GM19193 (cell line): Measurements from ENCODE around the gene TMOD1.

Experiments
- POLR2A ChIP-seq: IDR thresholded peaks from 4 replicates; pipeline ENCODE4 v1.6.1; 2011; ENCODE audit not compliant: insufficient read depth, insufficient read length; ENCODE audit errors: extremely low read depth

TMOD1 gene

GRCh38 chr9:97491216-97491999 is 10.1 kb upstream of the TMOD1 start:
- no peak for TF ChIP-seq POLR2A

GRCh38 chr9:97500263-97500662 is 1.2 kb upstream of the TMOD1 start:
- no peak for TF ChIP-seq POLR2A

- TF ChIP-seq POLR2A = no peak
Observed at GRCh38 chr9:97500765-97501176, 695 bp upstream of the TMOD1 start.

GRCh38 chr9:97501972-97502221 is 431 bp downstream of the TMOD1 start:
- no peak for TF ChIP-seq POLR2A

GRCh38 chr9:97502222-97502983 is 937 bp downstream of the TMOD1 start:
- no peak for TF ChIP-seq POLR2A

GRCh38 chr9:97502984-97503861 is 1.8 kb downstream of the TMOD1 start:
- no peak for TF ChIP-seq POLR2A

GRCh38 chr9:97503862-97504210 is 2.4 kb downstream of the TMOD1 start:
- TF ChIP-seq POLR2A = no peak

- no peak for TF ChIP-seq POLR2A
Observed at GRCh38 chr9:97504381-97505216, 3.1 kb downstream of the TMOD1 start.

- TF ChIP-seq POLR2A = no peak
Observed at GRCh38 chr9:97505845-97506244, 4.4 kb downstream of the TMOD1 start.

GRCh38 chr9:97506306-97506705 is 4.8 kb downstream of the TMOD1 start:
- TF ChIP-seq POLR2A = no peak

- TF ChIP-seq POLR2A = no peak
Observed at GRCh38 chr9:97506787-97507186, 5.3 kb downstream of the TMOD1 start.

GRCh38 chr9:97507428-97507984 is 6.0 kb downstream of the TMOD1 start:
- no peak for TF ChIP-seq POLR2A

GRCh38 chr9:97508852-97509251 is 7.4 kb downstream of the TMOD1 start:
- no peak for TF ChIP-seq POLR2A
